GM23338 (cell line): ENCODE data around the gene SPRY1. TPM values are rescaled to one million over a fixed set of nuclear protein-coding genes. Genes with fewer than 3 reads are reported as not detected.

Experiments used
- ATAC-seq: fragments of 200-7000 bp; cut with Tn5 transposase; 3 replicates; pipeline ENCODE4 v1.9.1; 2020
- DNase-seq: peaks from one replicate; pipeline ENCODE4 v3.0.0-alpha.2; 2015; ENCODE audit warnings: low spot score
- H2AFZ ChIP-seq: fragments of 200-600 bp; sonication (generic); 2 replicates; pipeline ENCODE4 v1.8.0; 2016; ENCODE audit warnings: antibody characterized with exemption, mild to moderate bottlenecking, moderate library complexity
- H3F3A ChIP-seq: fragments of 200-600 bp; sonication (generic); replicated peaks from 2 replicates; pipeline ENCODE4 v1.8.0; 2017; ENCODE audit warnings: antibody characterized with exemption, mixed run types, low read depth
- H3K27ac ChIP-seq: fragments of 200-600 bp; sonication (generic); 2 replicates; pipeline ENCODE4 v1.6.1; 2016; ENCODE audit warnings: low read depth
- H3K27me3 ChIP-seq: fragments of 200-600 bp; sonication (generic); 2 replicates; pipeline ENCODE4 v1.8.0; 2016; ENCODE audit warnings: mild to moderate bottlenecking, mixed run types, moderate library complexity; ENCODE audit not compliant: insufficient read depth
- H3K36me3 ChIP-seq: fragments of 200-600 bp; sonication (generic); 2 replicates; pipeline ENCODE4 v1.8.0; 2016; ENCODE audit warnings: mild to moderate bottlenecking; ENCODE audit not compliant: insufficient read depth
- H3K4me1 ChIP-seq: fragments of 200-600 bp; sonication (generic); 2 replicates; pipeline ENCODE4 v1.8.0; 2016; ENCODE audit warnings: mild to moderate bottlenecking, moderate library complexity; ENCODE audit not compliant: insufficient read depth
- H3K4me2 ChIP-seq: fragments of 200-600 bp; sonication (generic); 2 replicates; pipeline ENCODE4 v1.7.1; 2017; ENCODE audit warnings: mixed run types
- H3K4me3 ChIP-seq: fragments of 200-600 bp; sonication (generic); 2 replicates; pipeline ENCODE4 v1.6.1; 2016; ENCODE audit warnings: mixed run types
- H3K79me2 ChIP-seq: fragments of 200-600 bp; sonication (generic); replicated peaks from 2 replicates; pipeline ENCODE4 v1.8.0; 2017; ENCODE audit warnings: mild to moderate bottlenecking; ENCODE audit not compliant: insufficient read depth
- H3K9me2 ChIP-seq: fragments of 200-600 bp; sonication (generic); 2 replicates; pipeline ENCODE4 v1.8.0; 2017; ENCODE audit not compliant: insufficient read depth
- H4K20me1 ChIP-seq: fragments of 200-600 bp; sonication (generic); replicated peaks from 2 replicates; pipeline ENCODE4 v1.8.0; 2017; ENCODE audit warnings: mild to moderate bottlenecking; ENCODE audit not compliant: insufficient read depth
- H3K27ac Mint-ChIP-seq: 2 replicates; pipeline ENCODE4 v1.8.0; 2020; ENCODE audit warnings: inconsistent platforms, mild to moderate bottlenecking, moderate library complexity, mixed read lengths
- H3K27me3 Mint-ChIP-seq: 3 replicates; pipeline ENCODE4 v1.8.0; 2022; ENCODE audit warnings: low read depth, mild to moderate bottlenecking, moderate library complexity, mixed read lengths, inconsistent platforms; ENCODE audit not compliant: insufficient read depth, poor library complexity
- H3K36me3 Mint-ChIP-seq: 3 replicates; pipeline ENCODE4 v1.8.0; 2021; ENCODE audit warnings: low read depth, mild to moderate bottlenecking, inconsistent platforms, moderate library complexity, mixed read lengths
- H3K4me1 Mint-ChIP-seq: 3 replicates; pipeline ENCODE4 v1.8.0; 2020; ENCODE audit warnings: mild to moderate bottlenecking, inconsistent platforms, mixed read lengths
- H3K4me3 Mint-ChIP-seq: 3 replicates; pipeline ENCODE4 v1.8.0; 2021; ENCODE audit warnings: moderate library complexity, mild to moderate bottlenecking, inconsistent platforms, mixed read lengths
- H3K9me3 Mint-ChIP-seq: 3 replicates; pipeline ENCODE4 v1.8.0; 2020; ENCODE audit warnings: moderate library complexity, mild to moderate bottlenecking, inconsistent platforms, mixed read lengths
- CREB1 ChIP-seq: fragments of 250-450 bp; sonication (Bioruptor Pico); IDR thresholded peaks from 2 replicates; pipeline ENCODE4 v1.5.0; 2020; ENCODE audit warnings: low read depth, mild to moderate bottlenecking, moderate library complexity
- CTCF ChIP-seq, 2 experiments: fragments of 200-600 bp in 1 of 2; sonication (generic) in 1 of 2; conservative IDR thresholded peaks; 2 replicates each; pipeline versions ENCODE4 v1.5.1 to v1.6.1; 2016 to 2017; ENCODE audit warnings: antibody characterized with exemption in 2 of 2, low read depth in 2 of 2, mild to moderate bottlenecking in 2 of 2, moderate library complexity in 1 of 2
- EZH2 ChIP-seq: fragments of 200-600 bp; sonication (generic); IDR thresholded peaks from one replicate; pipeline ENCODE4 v1.8.0; 2017; ENCODE audit warnings: antibody characterized with exemption, mild to moderate bottlenecking, low read depth; ENCODE audit not compliant: unreplicated experiment
- EZH2phosphoT487 ChIP-seq: fragments of 200-600 bp; sonication (generic); IDR thresholded peaks from one replicate; pipeline ENCODE4 v1.8.1; 2018; ENCODE audit warnings: antibody characterized with exemption; ENCODE audit not compliant: unreplicated experiment
- JUNB ChIP-seq: IDR thresholded peaks from one replicate; pipeline ENCODE4 v1.6.1; 2016; ENCODE audit warnings: antibody characterized with exemption; ENCODE audit not compliant: unreplicated experiment
- NANOG ChIP-seq: IDR thresholded peaks from 2 replicates; pipeline ENCODE4 v1.6.1; 2016; ENCODE audit warnings: antibody characterized with exemption, borderline replicate concordance
- POLR2AphosphoS5 ChIP-seq: IDR thresholded peaks from 2 replicates; pipeline ENCODE4 v1.6.1; 2016; ENCODE audit warnings: antibody characterized with exemption, low read depth
- STAT1 ChIP-seq: IDR thresholded peaks from one replicate; pipeline ENCODE4 v1.6.1; 2016; ENCODE audit warnings: antibody characterized with exemption; ENCODE audit not compliant: unreplicated experiment
- ZNF114 ChIP-seq: fragments of 250-450 bp; sonication (Bioruptor Pico); IDR thresholded peaks from 2 replicates; pipeline ENCODE4 v1.5.0; 2020; ENCODE audit warnings: mild to moderate bottlenecking, moderate library complexity
- ZNF331 ChIP-seq: fragments of 250-450 bp; sonication (Bioruptor Pico); IDR thresholded peaks from 2 replicates; pipeline ENCODE4 v1.5.0; 2020; ENCODE audit warnings: low read depth, mild to moderate bottlenecking, moderate library complexity
- ZNF462 ChIP-seq: fragments of 250-450 bp; sonication (Bioruptor Pico); IDR thresholded peaks from 2 replicates; pipeline ENCODE4 v1.5.0; 2020; ENCODE audit warnings: mild to moderate bottlenecking, moderate library complexity
- polyA plus RNA-seq: library from polyadenylated mRNA; unstranded; fragments of >200 nt; fragmentation: Nextera tagmentation; extraction: Ambion mirVana; gene quantifications from 2 replicates; pipeline ENCODE4 v1.2.1, GENCODE V29; 2016
- total RNA-seq: library from RNA; depleted of rRNA; stranded (reverse); fragments of >200 nt; shearing (Covaris generic); gene quantifications from 2 replicates; pipeline ENCODE4 v1.2.3, GENCODE V29; 2014
- TF ChIP-seq, protein P1 (sequence below): IDR thresholded peaks from one replicate; pipeline ENCODE4 v1.6.1; 2018; ENCODE audit warnings: antibody characterized with exemption; ENCODE audit not compliant: unreplicated experiment
- TF ChIP-seq, protein P2 (sequence below): IDR thresholded peaks from 2 replicates; pipeline ENCODE4 v1.6.1; 2016; ENCODE audit warnings: antibody characterized with exemption

SPRY1 gene
- total and polyA plus RNA-seq, 2 experiments from 2014 or later = 62.8 to 103 TPM

DNA sequence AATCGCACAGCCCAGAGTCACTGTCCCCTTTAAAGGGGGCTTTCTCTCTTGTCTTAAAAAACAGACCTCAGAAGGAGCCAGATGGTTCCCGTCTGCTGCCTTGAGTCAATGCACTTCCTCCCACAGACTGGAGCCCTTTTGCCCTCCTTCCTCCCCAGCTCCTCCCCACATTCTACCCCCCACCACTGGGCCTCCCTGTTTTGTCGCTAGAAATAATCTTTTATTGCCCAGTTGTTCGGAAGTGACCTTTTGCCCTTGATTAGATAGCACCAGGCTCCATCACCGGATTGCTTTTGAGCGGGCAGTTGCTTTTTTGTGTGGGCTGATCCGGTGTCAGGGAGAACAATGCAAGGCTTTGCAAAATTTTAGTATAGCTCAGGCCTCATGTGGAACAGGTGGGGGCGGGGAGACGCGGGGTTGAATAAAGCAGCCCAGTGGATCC, 47.7 kb downstream of the SPRY1 start:
- no peak for TF ChIP-seq NANOG
- no peak for TF ChIP-seq STAT1
- no peak for TF ChIP-seq CREB1 (CRISPR knock-in tag)
- TF ChIP-seq JUNB = no peak
- TF ChIP-seq POLR2AphosphoS5 = no peak
- TF ChIP-seq ZNF331 (CRISPR knock-in tag) = no peak
- TF ChIP-seq, protein P1, sequence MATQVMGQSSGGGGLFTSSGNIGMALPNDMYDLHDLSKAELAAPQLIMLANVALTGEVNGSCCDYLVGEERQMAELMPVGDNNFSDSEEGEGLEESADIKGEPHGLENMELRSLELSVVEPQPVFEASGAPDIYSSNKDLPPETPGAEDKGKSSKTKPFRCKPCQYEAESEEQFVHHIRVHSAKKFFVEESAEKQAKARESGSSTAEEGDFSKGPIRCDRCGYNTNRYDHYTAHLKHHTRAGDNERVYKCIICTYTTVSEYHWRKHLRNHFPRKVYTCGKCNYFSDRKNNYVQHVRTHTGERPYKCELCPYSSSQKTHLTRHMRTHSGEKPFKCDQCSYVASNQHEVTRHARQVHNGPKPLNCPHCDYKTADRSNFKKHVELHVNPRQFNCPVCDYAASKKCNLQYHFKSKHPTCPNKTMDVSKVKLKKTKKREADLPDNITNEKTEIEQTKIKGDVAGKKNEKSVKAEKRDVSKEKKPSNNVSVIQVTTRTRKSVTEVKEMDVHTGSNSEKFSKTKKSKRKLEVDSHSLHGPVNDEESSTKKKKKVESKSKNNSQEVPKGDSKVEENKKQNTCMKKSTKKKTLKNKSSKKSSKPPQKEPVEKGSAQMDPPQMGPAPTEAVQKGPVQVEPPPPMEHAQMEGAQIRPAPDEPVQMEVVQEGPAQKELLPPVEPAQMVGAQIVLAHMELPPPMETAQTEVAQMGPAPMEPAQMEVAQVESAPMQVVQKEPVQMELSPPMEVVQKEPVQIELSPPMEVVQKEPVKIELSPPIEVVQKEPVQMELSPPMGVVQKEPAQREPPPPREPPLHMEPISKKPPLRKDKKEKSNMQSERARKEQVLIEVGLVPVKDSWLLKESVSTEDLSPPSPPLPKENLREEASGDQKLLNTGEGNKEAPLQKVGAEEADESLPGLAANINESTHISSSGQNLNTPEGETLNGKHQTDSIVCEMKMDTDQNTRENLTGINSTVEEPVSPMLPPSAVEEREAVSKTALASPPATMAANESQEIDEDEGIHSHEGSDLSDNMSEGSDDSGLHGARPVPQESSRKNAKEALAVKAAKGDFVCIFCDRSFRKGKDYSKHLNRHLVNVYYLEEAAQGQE = no peak
- no peak for TF ChIP-seq CTCF (conservative IDR thresholded peaks at IDR 0.05; ENCODE audit: low read depth in 2 of 2)
- no peak for TF ChIP-seq EZH2
- TF ChIP-seq ZNF114 = no peak
- TF ChIP-seq EZH2phosphoT487 = no peak
- TF ChIP-seq, protein P2, sequence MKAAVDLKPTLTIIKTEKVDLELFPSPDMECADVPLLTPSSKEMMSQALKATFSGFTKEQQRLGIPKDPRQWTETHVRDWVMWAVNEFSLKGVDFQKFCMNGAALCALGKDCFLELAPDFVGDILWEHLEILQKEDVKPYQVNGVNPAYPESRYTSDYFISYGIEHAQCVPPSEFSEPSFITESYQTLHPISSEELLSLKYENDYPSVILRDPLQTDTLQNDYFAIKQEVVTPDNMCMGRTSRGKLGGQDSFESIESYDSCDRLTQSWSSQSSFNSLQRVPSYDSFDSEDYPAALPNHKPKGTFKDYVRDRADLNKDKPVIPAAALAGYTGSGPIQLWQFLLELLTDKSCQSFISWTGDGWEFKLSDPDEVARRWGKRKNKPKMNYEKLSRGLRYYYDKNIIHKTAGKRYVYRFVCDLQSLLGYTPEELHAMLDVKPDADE = no peak
- TF ChIP-seq ZNF462 = no peak
- peaks cover 4% of the 10 kb centered on the region for H3K27me3 Mint-ChIP-seq
- peak overlapping the region; percentile 94 for H3K27ac Mint-ChIP-seq
- ATAC-seq = peak; percentile 94
- no peaks in the 10 kb centered on the region; the same call in 2 of the 3 replicates for H3K9me3 Mint-ChIP-seq
- peak overlapping the region; percentile 66 for H3K4me2 ChIP-seq
- peaks cover 17% of the 10 kb centered on the region for H3K4me1 ChIP-seq
- H3K4me3 ChIP-seq = peak overlapping the region; percentile 35
- H3K79me2 ChIP-seq = no peaks in the 10 kb centered on the region
- H3F3A ChIP-seq = no peaks in the 10 kb centered on the region
- H3K9me2 ChIP-seq = no peaks in the 10 kb centered on the region
- H3K4me3 Mint-ChIP-seq = peak overlapping the region; percentile 67
- peak overlapping the region; percentile 0; the same call in 1 of the 2 replicates for H2AFZ ChIP-seq
- no peaks in the 10 kb centered on the region for H4K20me1 ChIP-seq
- no peaks in the 10 kb centered on the region for H3K36me3 ChIP-seq
- peaks cover 30% of the 10 kb centered on the region for H3K4me1 Mint-ChIP-seq
- H3K27me3 ChIP-seq = no peaks in the 10 kb centered on the region
- peak; percentile 82 for DNase-seq
- H3K36me3 Mint-ChIP-seq = peaks cover 3% of the 10 kb centered on the region; the same call in 1 of the 3 replicates
- H3K27ac ChIP-seq = peak overlapping the region; percentile 72; the same call in 1 of the 2 replicates
